HepG2 (cell line): ENCODE measurements around the gene IGSF21. TPM values are rescaled to one million over a fixed set of nuclear protein-coding genes. Genes with fewer than 3 reads are reported as not detected.

Experiments
- ATAC-seq: fragments of 200-7000 bp; cut with Tn5 transposase; 3 replicates; pipeline ENCODE4 v1.9.1; 2020; ENCODE audit warnings: mild to moderate bottlenecking, moderate library complexity
- BruUV-seq: library from RNA; stranded (reverse); fragments of 400-500 nt; replicated peaks from 2 replicates; lab custom pipeline; 2021; lab: Mats Ljungman, UMichigan
- CTCF ChIA-PET: fragments of 300-600 bp; formaldehyde crosslinking; extraction: SDS; loops from one replicate; lab custom pipeline; 2021; ENCODE audit warnings: low total read pairs, inconsistent platforms, low intra/inter-chr PET ratio; lab: Yijun Ruan, JAX
- POLR2A ChIA-PET: fragments of 350-600 bp; sonication (Branson Sonifier 250); formaldehyde crosslinking; loops from one replicate; lab custom pipeline; 2020; ENCODE audit warnings: antibody characterized with exemption, inconsistent platforms; lab: Yijun Ruan, JAX
- DNase-seq: peaks from one replicate; pipeline ENCODE4 v3.0.0-alpha.2; 2015; ENCODE audit warnings: low spot score
- FAIRE-seq: peaks from 3 replicates; lab custom pipeline; 2011; peaks lifted over from hg19 to GRCh38; lab: Jason Lieb, UNC
- H2AFZ ChIP-seq: one replicate; pipeline ENCODE4 v1.6.1; 2011; ENCODE audit warnings: low read length, inconsistent platforms
- H3K27ac ChIP-seq: fragments of 300-600 bp; 3 replicates; pipeline ENCODE4 v1.8.0; 2011; ENCODE audit warnings: mixed run types, mild to moderate bottlenecking, mixed read lengths, low read length, inconsistent platforms; ENCODE audit not compliant: insufficient read depth; ENCODE audit errors: extremely low read length
- H3K27me3 ChIP-seq, 2 experiments: fragments of 200-600 bp in 1 of 2; 2 replicates in 1 of 2; 3 replicates in 1 of 2; pipeline versions ENCODE4 v1.6.0 to v1.8.0; 2011; ENCODE audit warnings: low read length in 2 of 2, mild to moderate bottlenecking in 2 of 2, moderate library complexity in 2 of 2, inconsistent platforms in 1 of 2; ENCODE audit not compliant: insufficient read depth in 2 of 2, control insufficient read depth in 1 of 2
- H3K36me3 ChIP-seq, 2 experiments: fragments of 200-600 bp in 1 of 2; replicated peaks in 1 of 2; 2 replicates in 1 of 2; 3 replicates in 1 of 2; pipeline versions ENCODE4 v1.5.1 to v1.8.0; 2011; ENCODE audit warnings: low read length in 2 of 2, inconsistent platforms in 1 of 2; ENCODE audit not compliant: insufficient read depth in 2 of 2, control insufficient read depth in 1 of 2
- H3K4me1 ChIP-seq: 2 replicates; pipeline ENCODE4 v1.5.1; 2012; ENCODE audit warnings: low read length, inconsistent platforms; ENCODE audit not compliant: insufficient read depth
- H3K4me2 ChIP-seq: 2 replicates; pipeline ENCODE4 v1.6.0; 2011; ENCODE audit warnings: low read depth, low read length, inconsistent platforms
- H3K4me3 ChIP-seq, 3 experiments: fragments of 200-600 bp in 1 of 3; sonication (generic), shearing (Covaris generic) in 1 of 3; replicated peaks in 1 of 3; 2 replicates each; pipeline ENCODE4 v1.5.1; 2011 to 2016; ENCODE audit warnings: low read length in 3 of 3, inconsistent platforms in 2 of 3, low read depth in 2 of 3, mild to moderate bottlenecking in 2 of 3, control low read depth in 1 of 3, mixed read lengths in 1 of 3; ENCODE audit not compliant: insufficient read depth in 1 of 3
- H3K79me2 ChIP-seq: one replicate; pipeline ENCODE4 v1.6.1; 2011; ENCODE audit warnings: low read length, inconsistent platforms; ENCODE audit not compliant: insufficient read depth
- H3K9ac ChIP-seq: 2 replicates; pipeline ENCODE4 v1.6.0; 2011; ENCODE audit warnings: mild to moderate bottlenecking, low read depth, low read length, inconsistent platforms; ENCODE audit not compliant: insufficient read depth
- H3K9me3 ChIP-seq: 2 replicates; pipeline ENCODE4 v1.5.1; 2012; ENCODE audit warnings: mild to moderate bottlenecking, low read length
- H4K20me1 ChIP-seq: 2 replicates; pipeline ENCODE4 v1.6.0; 2011; ENCODE audit warnings: inconsistent platforms, mild to moderate bottlenecking, low read length, moderate library complexity; ENCODE audit not compliant: insufficient read depth
- ATF1 ChIP-seq: IDR thresholded peaks from 2 replicates; pipeline ENCODE4 v1.6.1; 2016; ENCODE audit warnings: mild to moderate bottlenecking, control low read depth
- BCL3 ChIP-seq: sonication (generic); formaldehyde crosslinking; IDR thresholded peaks from 2 replicates; pipeline ENCODE4 v1.5.1; 2020; ENCODE audit warnings: mild to moderate bottlenecking, missing genetic modification reagents, moderate library complexity
- GABPA ChIP-seq, 2 experiments: IDR thresholded peaks; 2 replicates each; pipeline ENCODE4 v1.6.1; 2011 to 2016; ENCODE audit warnings: low read depth in 2 of 2, low read length in 1 of 2, missing biosample characterization in 1 of 2, missing genetic modification characterization in 1 of 2
- HNRNPL ChIP-seq: fragments of 200-400 bp; formaldehyde crosslinking; IDR thresholded peaks from 2 replicates; pipeline ENCODE4 v1.6.1; 2017; ENCODE audit warnings: mild to moderate bottlenecking, low read depth, low read length
- KLF9 ChIP-seq: IDR thresholded peaks from 2 replicates; pipeline ENCODE4 v1.6.1; 2016; ENCODE audit warnings: low read depth
- NR2F6 ChIP-seq, 2 experiments: IDR thresholded peaks; 2 replicates each; pipeline ENCODE4 v1.6.1; 2016; ENCODE audit warnings: antibody characterized with exemption in 1 of 2, mild to moderate bottlenecking in 1 of 2
- REL ChIP-seq: sonication (generic); formaldehyde crosslinking; conservative IDR thresholded peaks from 2 replicates; pipeline ENCODE4 v1.8.0; 2022; ENCODE audit warnings: mild to moderate bottlenecking, missing genetic modification reagents, moderate library complexity
- SNAI1 ChIP-seq: sonication (generic); formaldehyde crosslinking; IDR thresholded peaks from 2 replicates; pipeline ENCODE4 v1.5.0; 2020; ENCODE audit warnings: mild to moderate bottlenecking, missing genetic modification reagents, borderline replicate concordance
- THYN1 ChIP-seq: sonication (generic); formaldehyde crosslinking; IDR thresholded peaks from 2 replicates; pipeline ENCODE4 v1.8.1; 2023; ENCODE audit warnings: low read depth, mild to moderate bottlenecking, moderate library complexity, missing genetic modification reagents, borderline replicate concordance
- ZBTB34 ChIP-seq: sonication (generic); formaldehyde crosslinking; IDR thresholded peaks from 2 replicates; pipeline ENCODE4 v1.8.0; 2022; ENCODE audit warnings: mild to moderate bottlenecking, missing genetic modification reagents
- ZNF550 ChIP-seq: sonication (generic); formaldehyde crosslinking; IDR thresholded peaks from 2 replicates; pipeline ENCODE4 v1.4.0; 2020; ENCODE audit warnings: mild to moderate bottlenecking, missing genetic modification reagents, borderline replicate concordance
- ZNF563 ChIP-seq: sonication (generic); formaldehyde crosslinking; IDR thresholded peaks from 2 replicates; pipeline ENCODE4 v1.8.0; 2022; ENCODE audit warnings: mild to moderate bottlenecking, moderate library complexity, missing genetic modification reagents
- ZNF7 ChIP-seq: IDR thresholded peaks from 2 replicates; pipeline ENCODE4 v1.6.1; 2016; ENCODE audit warnings: missing biosample characterization, missing genetic modification reagents
- ZNF761 ChIP-seq: sonication (generic); formaldehyde crosslinking; conservative IDR thresholded peaks from 2 replicates; pipeline ENCODE4 v1.4.0; 2020; ENCODE audit warnings: mild to moderate bottlenecking, missing genetic modification reagents
- ZNF841 ChIP-seq: sonication (generic); formaldehyde crosslinking; IDR thresholded peaks from 2 replicates; pipeline ENCODE4 v1.8.1; 2023; ENCODE audit warnings: missing genetic modification reagents, borderline replicate concordance
- WGBS: methylation state at CpG from one replicate; pipeline ENCODE4 v1.1.6; 2017; ENCODE audit warnings: low lambda C conversion rate; 5-methylcytosine and 5-hydroxymethylcytosine counted together
- in situ Hi-C: cut with HindIII; loops from 2 replicates; pipeline ENCODE4 v1.10.0; 2017; ENCODE audit warnings: low pct_unique_long_range_greater_than_20kb; ENCODE audit not compliant: extremely low pct_ligation_motif_present
- intact Hi-C: fragments of 100-400 bp; cut with micrococcal nuclease; formaldehyde crosslinking; loops from one replicate; pipeline ENCODE4 v1.10.0; 2022; ENCODE audit not compliant: unreplicated experiment
- polyA plus RNA-seq, 8 experiments: library from polyadenylated mRNA; depleted of rRNA in 3 of 8; stranded (reverse) in 7 of 8; unstranded in 1 of 8; fragments of >200 nt; fragmentation: Illumina TruSeq in 4 of 8; extraction: Trizol in 4 of 8; gene quantifications; 2 replicates each; pipeline versions ENCODE4 v1.2.1 to v1.2.3, GENCODE V29; 2011 to 2016; ENCODE audit warnings: low read depth in 4 of 8, missing spikeins in 1 of 8, mixed read lengths in 1 of 8; ENCODE audit not compliant: insufficient read depth in 1 of 8
- total RNA-seq, 5 experiments: library from RNA; depleted of rRNA; stranded (reverse); fragments of >200 nt; fragmentation: Illumina TruSeq; extraction: Trizol; gene quantifications; 2 replicates each; pipeline ENCODE4 v1.2.3, GENCODE V29; 2016; ENCODE audit warnings: low read depth in 1 of 5
- TF ChIP-seq, protein P1 (sequence below): sonication (generic); formaldehyde crosslinking; IDR thresholded peaks from 2 replicates; pipeline ENCODE4 v1.4.0; 2020; ENCODE audit warnings: mild to moderate bottlenecking, missing genetic modification reagents, borderline replicate concordance
- TF ChIP-seq, protein P2 (sequence below): IDR thresholded peaks from 2 replicates; pipeline ENCODE4 v1.6.1; 2016; ENCODE audit warnings: missing biosample characterization, missing genetic modification reagents, low read depth
- TF ChIP-seq, protein P3 (sequence below): sonication (generic); formaldehyde crosslinking; IDR thresholded peaks from 2 replicates; pipeline ENCODE4 v1.5.0; 2020; ENCODE audit warnings: missing genetic modification reagents

IGSF21 gene
- total and polyA plus RNA-seq, 2 of the 13 experiments (the other 11 are each of a cell fraction or from before 2014, with no cell fraction given) = not detected

DNA sequence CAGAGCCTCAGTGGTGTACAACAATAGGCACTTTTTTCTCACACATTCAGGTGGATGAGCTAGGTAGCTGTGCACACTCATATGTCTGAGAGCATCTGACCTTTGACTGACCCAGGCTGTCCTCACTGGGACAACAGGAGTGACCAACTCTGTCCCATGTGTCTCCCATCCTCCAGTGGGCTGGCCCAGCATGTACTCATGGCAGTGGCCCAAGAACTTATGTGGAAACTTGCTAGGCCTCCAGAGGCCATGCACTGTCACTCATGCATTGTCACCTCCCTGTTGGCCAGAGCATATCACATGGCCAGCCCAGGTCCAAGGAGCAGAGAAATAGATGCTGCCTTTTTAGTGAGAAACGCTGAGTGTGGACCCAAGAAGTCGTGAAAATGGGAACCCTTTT is 158.8 kb downstream of the IGSF21 start:
- DNase-seq = no peak
- TF ChIP-seq KLF9 (CRISPR knock-in tag) = no peak
- no peak for TF ChIP-seq ATF1 (CRISPR knock-in tag)
- no peak for TF ChIP-seq THYN1
- no peak for TF ChIP-seq REL (CRISPR knock-in tag)
- TF ChIP-seq NR2F6 (IDR thresholded peaks at IDR 0.05) = no peak
- TF ChIP-seq NR2F6 (CRISPR knock-in tag; IDR thresholded peaks at IDR 0.05) = no peak
- TF ChIP-seq BCL3 (CRISPR knock-in tag) = no peak
- no peak for TF ChIP-seq ZNF7 (CRISPR knock-in tag)
- TF ChIP-seq HNRNPL = no peak
- no peak for TF ChIP-seq ZBTB34 (CRISPR knock-in tag)
- no peak for TF ChIP-seq ZNF841 (CRISPR knock-in tag)
- no peak for TF ChIP-seq SNAI1 (CRISPR knock-in tag)
- TF ChIP-seq, protein P1, sequence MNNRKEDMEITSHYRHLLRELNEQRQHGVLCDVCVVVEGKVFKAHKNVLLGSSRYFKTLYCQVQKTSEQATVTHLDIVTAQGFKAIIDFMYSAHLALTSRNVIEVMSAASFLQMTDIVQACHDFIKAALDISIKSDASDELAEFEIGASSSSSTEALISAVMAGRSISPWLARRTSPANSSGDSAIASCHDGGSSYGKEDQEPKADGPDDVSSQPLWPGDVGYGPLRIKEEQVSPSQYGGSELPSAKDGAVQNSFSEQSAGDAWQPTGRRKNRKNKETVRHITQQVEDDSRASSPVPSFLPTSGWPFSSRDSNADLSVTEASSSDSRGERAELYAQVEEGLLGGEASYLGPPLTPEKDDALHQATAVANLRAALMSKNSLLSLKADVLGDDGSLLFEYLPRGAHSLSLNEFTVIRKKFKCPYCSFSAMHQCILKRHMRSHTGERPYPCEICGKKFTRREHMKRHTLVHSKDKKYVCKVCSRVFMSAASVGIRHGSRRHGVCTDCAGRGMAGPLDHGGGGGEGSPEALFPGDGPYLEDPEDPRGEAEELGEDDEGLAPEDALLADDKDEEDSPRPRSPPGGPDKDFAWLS (CRISPR knock-in tag) = no peak
- TF ChIP-seq ZNF550 = no peak
- TF ChIP-seq, protein P2, sequence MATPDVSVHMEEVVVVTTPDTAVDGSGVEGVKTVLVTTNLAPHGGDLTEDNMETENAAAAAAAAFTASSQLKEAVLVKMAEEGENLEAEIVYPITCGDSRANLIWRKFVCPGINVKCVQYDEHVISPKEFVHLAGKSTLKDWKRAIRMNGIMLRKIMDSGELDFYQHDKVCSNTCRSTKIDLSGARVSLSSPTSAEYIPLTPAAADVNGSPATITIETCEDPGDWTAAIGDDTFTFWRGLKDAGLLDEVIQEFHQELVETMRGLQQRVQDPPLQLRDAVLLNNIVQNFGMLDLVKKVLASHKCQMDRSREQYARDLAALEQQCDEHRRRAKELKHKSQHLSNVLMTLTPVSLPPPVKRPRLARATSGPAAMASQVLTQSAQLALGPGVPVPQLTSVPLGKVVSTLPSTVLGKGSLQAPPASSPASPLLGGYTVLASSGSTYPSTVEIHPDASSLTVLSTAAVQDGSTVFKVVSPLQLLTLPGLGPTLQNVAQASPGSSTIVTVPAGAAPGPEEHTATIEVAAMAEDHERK (CRISPR knock-in tag) = no peak
- TF ChIP-seq ZNF761 (CRISPR knock-in tag) = no peak
- TF ChIP-seq, protein P3, sequence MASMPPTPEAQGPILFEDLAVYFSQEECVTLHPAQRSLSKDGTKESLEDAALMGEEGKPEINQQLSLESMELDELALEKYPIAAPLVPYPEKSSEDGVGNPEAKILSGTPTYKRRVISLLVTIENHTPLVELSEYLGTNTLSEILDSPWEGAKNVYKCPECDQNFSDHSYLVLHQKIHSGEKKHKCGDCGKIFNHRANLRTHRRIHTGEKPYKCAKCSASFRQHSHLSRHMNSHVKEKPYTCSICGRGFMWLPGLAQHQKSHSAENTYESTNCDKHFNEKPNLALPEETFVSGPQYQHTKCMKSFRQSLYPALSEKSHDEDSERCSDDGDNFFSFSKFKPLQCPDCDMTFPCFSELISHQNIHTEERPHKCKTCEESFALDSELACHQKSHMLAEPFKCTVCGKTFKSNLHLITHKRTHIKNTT (CRISPR knock-in tag) = no peak
- TF ChIP-seq GABPA (IDR thresholded peaks at IDR 0.05; ENCODE audit: low read depth, low read length) = no peak
- no peak for TF ChIP-seq GABPA (CRISPR knock-in tag; IDR thresholded peaks at IDR 0.05; ENCODE audit: low read depth)
- no peak for TF ChIP-seq ZNF563 (CRISPR knock-in tag)
- POLR2A ChIA-PET = no interaction called here
- CTCF ChIA-PET = no interaction called here
- no peak for FAIRE-seq
- Histone ChIP-seq H3K9ac (no peak overlapping the region), H3K27me3 (peaks cover 2 to 3% of the 10 kb centered on the region in 2 experiments; a peak in 2 of 5 replicates), H3K36me3 (no peaks in the 10 kb centered on the region), H3K4me3 (no peak overlapping the region), H2AFZ (no peak overlapping the region), H3K27ac (no peak overlapping the region), H3K79me2 (no peaks in the 10 kb centered on the region), H3K4me2 (no peak overlapping the region), H3K4me1 (no peaks in the 10 kb centered on the region), H4K20me1 (no peaks in the 10 kb centered on the region), H3K9me3 (no peaks in the 10 kb centered on the region)
- intact Hi-C loops (no loop called here), in situ Hi-C loops (no loop called here)
- no TSS peak for BruUV-seq
- ATAC-seq = no peak
- 0% methylated on average over 2 of the region's 2 CpGs for WGBS
